Stimulated activated CD8-positive, alpha-beta memory T cell treated with anti-CD3 and anti-CD28 coated beads, Interleukin-15, amount 100 ng/mL, for 1 hour (primary cell): Measurements from ENCODE around the gene BCR.
A peak's percentile ranks its signal among the peaks of the same experiment; 100 is the strongest.

Experiments used
- DNase-seq: peaks from one replicate; pipeline ENCODE4 v3.0.0-alpha.2; 2020; ENCODE audit warnings: low read depth

The BCR gene

DNA sequence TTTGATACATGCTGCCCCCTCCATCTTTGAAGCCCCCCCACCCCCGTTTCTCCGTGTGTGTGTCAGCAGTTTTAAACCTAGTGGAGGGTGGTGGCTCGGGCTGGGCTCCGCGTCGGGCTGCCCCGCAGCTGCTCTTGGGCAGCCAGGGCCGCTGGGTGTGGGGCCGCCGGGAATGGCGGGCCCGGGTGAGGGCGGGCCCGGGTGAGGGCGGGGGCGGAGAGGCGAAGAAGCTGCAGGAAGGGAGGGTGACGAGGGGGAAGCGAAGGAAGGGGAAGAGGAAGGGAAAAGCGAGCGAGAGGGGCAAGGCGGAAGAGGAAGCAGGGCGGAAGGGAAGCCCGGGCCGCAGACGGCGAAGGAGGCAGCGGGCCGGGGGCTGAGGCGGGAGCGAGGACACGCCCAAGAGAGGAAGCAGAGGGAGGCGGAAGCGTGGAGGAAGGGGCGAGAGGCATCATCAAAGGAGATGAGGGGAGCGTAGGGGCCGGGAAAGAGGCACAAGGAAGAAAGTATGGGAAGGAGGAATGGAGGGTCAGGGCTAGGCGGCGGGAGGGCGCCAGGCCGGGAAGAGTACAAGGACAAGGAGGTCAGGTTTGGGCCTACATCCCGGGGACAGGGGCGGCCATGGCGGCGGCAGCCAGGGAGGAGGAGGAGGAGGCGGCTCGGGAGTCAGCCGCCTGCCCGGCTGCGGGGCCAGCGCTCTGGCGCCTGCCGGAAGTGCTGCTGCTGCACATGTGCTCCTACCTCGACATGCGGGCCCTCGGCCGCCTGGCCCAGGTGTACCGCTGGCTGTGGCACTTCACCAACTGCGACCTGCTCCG, 82.4 kb downstream of the BCR start:
- no peak for DNase-seq

DNA sequence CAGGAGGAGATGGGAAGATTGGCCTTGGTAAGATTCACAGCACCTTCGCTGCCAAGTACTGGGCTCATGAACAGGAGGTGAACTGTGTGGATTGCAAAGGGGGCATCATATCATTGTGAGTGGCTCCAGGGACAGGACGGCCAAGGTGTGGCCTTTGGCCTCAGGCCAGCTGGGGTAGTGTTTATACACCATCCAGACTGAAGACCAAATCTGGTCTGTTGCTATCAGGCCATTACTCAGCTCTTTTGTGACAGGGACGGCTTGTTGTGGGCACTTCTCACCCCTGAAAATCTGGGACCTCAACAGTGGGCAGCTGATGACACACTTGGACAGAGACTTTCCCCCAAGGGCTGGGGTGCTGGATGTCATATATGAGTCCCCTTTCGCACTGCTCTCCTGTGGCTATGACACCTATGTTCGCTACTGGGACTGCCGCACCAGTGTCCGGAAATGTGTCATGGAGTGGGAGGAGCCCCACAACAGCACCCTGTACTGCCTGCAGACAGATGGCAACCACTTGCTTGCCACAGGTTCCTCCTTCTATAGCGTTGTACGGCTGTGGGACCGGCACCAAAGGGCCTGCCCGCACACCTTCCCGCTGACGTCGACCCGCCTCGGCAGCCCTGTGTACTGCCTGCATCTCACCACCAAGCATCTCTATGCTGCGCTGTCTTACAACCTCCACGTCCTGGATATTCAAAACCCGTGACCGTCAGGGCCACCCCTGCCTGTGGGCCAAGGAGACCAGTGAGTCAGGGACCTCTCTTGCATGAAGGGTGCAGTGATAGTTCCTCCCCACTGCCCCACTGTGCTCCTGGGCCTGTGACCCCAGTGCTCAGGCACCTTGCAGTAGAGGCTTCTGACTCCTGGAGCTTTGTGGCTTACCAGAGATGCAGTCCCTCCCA, 83.6 kb downstream of the BCR start:
- DNase-seq: peak; percentile 30

DNA sequence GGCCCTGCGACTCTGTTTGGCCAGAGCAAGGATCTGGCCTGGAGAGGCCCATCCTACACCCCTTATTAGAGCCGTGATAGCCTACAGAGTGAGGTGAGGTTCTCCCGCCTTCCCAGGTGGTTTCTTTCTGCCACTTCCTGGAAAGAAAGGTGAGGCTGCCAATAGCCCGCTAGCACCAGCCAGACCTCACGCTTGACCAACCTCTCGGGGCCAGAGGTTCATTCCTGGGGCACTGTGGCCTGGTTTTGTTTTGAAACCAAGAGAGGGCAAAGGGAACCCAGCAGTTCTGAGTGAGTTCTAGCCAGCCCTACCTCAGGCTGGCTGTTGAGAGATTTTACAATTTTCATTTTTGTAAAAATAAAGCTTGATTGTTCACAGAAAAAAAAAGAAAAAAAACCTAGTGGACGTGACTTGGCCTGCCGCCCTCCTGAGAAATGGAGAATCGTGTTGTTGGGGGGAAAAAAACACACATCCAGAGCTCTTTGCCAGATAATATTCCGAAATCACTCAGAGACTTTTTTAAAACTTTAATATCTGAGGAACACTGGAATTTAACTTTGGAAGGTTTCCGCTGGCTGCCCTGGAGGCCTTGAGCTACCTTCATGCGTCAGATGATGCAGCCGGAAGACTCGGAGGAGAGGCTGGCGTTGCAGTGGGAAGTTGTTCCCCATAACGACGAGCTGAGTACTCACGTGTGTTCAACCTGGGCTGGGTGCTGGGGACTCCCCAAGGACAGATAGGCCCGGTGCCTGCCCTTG, 84.5 kb downstream of the BCR start:
- DNase-seq: no peak

- no peak for DNase-seq
Measured at GRCh38 chr22:23265368-23265700, 85.0 kb downstream of the BCR start.

DNA sequence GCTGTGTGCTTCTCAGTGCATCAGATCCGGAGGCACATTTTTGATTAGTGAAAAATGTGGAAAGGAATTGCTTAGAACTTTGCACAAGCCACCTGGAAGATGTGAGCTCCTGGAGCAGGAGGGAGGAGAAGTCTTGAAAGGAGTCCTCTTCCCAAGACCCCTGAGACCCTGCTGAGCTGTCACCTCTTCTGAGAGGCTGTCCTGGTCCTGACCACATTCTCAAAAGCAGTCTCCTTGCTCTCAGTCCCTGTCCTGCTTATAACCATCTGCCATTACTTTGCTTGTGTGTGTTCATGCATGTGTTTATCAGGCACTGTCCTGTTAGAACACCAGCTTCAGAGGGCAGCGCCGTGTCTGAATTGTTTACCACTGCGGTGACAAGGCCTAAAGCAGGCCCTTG, 86.5 kb downstream of the BCR start:
- DNase-seq: no peak

GRCh38 chr22:23267226-23268043, 87.1 kb downstream of the BCR start:
- DNase-seq: no peak

- DNase-seq: no peak
Measured at GRCh38 chr22:23268139-23268712, 87.9 kb downstream of the BCR start.

- DNase-seq: no peak
Measured at GRCh38 chr22:23268877-23269276, 88.6 kb downstream of the BCR start.

DNA sequence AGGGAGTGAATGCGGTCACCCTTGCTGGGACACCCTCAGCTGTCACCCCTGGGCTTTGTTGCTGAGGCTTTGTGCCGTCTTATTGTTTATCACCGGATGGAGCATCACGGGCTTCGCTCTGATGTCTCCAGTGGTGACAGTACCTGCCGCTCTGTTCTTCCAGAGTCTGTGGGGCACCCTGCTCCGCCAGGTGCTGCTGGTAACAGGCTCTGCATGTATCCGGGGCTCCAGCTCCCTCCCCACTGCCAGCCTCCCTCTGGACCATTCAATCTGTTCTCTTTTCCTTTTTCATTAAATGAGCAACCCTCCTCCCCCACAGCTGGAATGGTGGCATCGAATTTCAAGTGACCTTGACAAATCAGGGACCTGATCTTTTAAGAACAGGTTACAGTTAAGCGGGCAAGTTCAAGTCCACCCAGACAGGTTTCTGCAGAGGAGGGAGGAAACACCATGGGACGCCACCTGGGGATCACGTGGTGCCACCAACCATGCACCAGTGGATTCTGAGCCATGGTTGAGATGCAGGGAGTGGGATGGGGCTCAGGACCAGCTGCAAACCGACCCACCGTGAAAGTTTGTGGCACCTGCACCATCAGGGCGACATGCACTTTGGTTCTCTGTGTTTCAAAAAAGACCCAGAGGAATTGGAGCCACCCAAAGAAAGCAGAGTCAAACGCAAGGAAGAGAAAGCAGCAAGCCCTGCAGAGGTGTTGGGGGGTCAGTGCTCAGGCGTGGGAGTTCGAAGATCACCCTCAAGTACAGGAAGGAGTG, 89.3 kb downstream of the BCR start:
- DNase-seq: no peak

- no peak for DNase-seq
Measured at GRCh38 chr22:23270212-23270733, 90.0 kb downstream of the BCR start.

GRCh38 chr22:23270798-23271596, 90.7 kb downstream of the BCR start:
- no peak for DNase-seq

- DNase-seq: no peak
Measured at GRCh38 chr22:23271597-23271908, 91.2 kb downstream of the BCR start.

- DNase-seq: no peak
Measured at GRCh38 chr22:23272371-23272770, 92.1 kb downstream of the BCR start.

DNA sequence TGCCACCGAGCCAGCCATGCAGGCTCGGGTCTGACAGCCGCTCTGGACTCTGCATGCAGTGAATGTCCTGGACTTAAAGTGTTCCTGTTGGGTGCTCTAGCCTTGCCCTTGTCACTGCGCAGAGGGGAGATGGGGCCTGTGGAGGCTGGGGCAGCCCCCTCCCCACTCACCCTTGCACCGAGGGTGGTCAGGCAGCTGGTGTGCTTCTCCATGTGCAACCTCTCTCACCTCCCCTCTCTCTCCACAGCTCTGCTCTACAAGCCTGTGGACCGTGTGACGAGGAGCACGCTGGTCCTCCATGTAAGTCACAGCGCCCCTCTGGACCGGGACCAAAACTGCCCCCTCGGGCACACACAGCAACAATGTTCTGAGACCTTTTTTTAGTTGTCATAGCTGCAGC, 92.5 kb downstream of the BCR start:
- no peak for DNase-seq

DNA sequence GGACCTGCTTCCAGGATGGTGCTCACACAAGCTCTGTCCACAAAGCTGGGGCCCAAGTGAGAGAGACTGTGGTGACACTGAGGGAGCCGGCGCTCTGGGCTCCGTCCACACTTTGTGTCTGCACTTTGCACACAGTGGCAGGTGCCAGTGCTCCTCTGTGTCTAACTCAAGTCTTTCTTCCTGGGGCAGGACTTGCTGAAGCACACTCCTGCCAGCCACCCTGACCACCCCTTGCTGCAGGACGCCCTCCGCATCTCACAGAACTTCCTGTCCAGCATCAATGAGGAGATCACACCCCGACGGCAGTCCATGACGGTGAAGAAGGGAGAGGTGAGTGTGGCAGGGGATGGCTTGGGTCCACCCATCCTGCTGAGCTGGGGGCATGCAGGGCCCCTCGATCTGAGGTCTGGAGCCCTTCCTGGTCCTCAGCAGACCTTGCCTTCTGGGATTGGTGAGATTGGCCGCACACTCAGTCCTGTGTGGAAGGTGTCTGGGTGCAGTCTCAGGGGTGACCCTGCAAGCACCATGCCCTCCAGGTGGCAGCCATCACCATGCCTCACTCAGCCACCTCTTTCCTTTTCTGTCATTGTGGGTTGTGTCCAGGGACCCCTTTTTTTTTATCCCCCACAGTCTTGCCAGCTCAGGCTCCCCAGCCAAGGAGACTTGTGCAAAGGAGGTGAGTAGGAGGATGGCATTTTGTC, 93.3 kb downstream of the BCR start:
- DNase-seq: no peak

DNA sequence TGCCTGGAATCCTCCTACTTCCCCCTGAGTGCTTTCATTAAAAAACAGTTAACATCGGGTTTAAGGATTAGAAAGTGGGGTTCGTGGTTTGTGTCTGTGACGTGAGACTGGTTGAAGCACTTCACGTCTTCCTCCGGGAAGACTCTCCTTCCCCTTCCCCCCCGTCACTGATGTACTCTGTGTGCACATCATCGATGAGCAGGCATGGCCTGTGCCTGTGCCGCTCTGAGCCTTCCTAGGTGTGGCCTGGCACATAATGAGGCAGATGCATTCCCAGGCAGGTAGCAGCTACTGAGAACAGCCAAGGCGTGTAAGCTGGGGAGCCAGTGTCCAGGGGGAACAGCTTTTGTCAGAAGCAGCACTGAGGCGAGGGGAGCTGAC, 93.8 kb downstream of the BCR start:
- DNase-seq: no peak

DNA sequence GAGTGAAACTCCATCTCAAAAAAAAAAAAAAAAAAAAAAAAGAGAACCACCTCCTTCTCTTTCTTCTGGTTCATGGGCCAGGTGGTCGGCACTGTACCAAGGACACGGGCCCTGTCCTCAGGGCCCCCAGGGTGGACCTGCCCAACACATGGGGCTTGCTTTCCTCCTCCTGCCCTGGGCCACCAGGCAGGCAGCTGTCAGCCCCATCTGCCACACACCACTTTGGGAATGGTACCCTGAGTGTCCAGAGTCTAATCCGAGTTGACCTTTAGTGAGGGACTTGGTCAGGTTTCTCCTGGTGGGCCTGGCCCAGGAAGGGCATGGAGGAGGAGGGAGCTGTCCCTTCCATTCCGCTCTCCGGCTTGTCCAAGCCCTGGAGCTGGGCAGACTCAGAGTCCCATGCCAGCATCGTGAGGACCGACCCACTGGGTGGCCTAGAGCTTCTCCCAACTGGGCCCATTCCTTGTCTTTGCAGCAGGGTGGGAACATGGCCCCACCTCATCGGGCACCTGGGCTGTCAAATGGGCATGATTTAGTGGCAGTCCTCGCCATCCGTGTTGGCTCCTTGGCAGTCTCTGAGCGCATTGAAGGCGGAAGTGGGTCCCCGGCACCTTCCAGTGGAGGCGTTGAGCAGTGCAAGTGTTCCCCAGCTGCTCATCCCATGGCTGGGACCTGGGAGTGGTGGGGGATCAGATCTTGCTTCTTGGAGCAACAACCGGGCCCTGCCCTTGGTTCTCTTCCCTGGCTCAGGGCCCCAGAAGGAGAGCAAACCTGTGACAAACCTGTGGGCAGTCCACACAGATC, 94.8 kb downstream of the BCR start:
- DNase-seq: no peak

GRCh38 chr22:23275751-23276150, 95.4 kb downstream of the BCR start:
- no peak for DNase-seq
